Measurements from ENCODE around the gene CORO7.

Gene CORO7

GRCh38 chr16:4372001-4372577 is 44.3 kb downstream of the CORO7 start:
- TF ChIP-seq CTCF (IDR thresholded peaks at IDR 0.05) (no peak), ZFX (IDR thresholded peaks at IDR 0.05; ENCODE audit: borderline replicate concordance) (no peak)
- 0 out of 2 replicates have a peak overlapping the region, but pooled peaks have one; percentile 29 for H3K27ac ChIP-seq

GRCh38 chr16:4371357-4372000 is 44.9 kb downstream of the CORO7 start, which contains the start of gene VASN:
Gene VASN (plus strand): TSS chr16:4371848. CDS start chr16:4380878, 9,030 bp downstream.
- H3K27ac ChIP-seq: peak within 1 kb of the TSS; percentile 29; the same call in 1 of the 2 replicates
- no peak for TF ChIP-seq CTCF (IDR thresholded peaks at IDR 0.05)
- TF ChIP-seq ZFX (IDR thresholded peaks at IDR 0.05; ENCODE audit: borderline replicate concordance): no peak

- peak overlapping the region; percentile 29; the same call in 1 of the 2 replicates for H3K27ac ChIP-seq
- TF ChIP-seq CTCF (IDR thresholded peaks at IDR 0.05): no peak
- no peak for TF ChIP-seq ZFX (IDR thresholded peaks at IDR 0.05; ENCODE audit: borderline replicate concordance)
Observed at GRCh38 chr16:4370570-4371356, 45.6 kb downstream of the CORO7 start.

- no peak overlapping the region for H3K27ac ChIP-seq
- no peak for TF ChIP-seq ZFX (IDR thresholded peaks at IDR 0.05; ENCODE audit: borderline replicate concordance)
Observed at GRCh38 chr16:4370151-4370550, 46.2 kb downstream of the CORO7 start.

GRCh38 chr16:4369007-4369733 is 47.2 kb downstream of the CORO7 start:
- TF ChIP-seq ZFX (IDR thresholded peaks at IDR 0.05; ENCODE audit: borderline replicate concordance) (no peak), CTCF (IDR thresholded peaks at IDR 0.05) (no peak)
- peak overlapping the region; percentile 53 for H3K27ac ChIP-seq

GRCh38 chr16:4367393-4367856 is 49.0 kb downstream of the CORO7 start:
- H3K27ac ChIP-seq: no peak overlapping the region

More at GRCh38 chr16:4367393-4367856, 49.0 kb downstream of the CORO7 start:
- no peak for TF ChIP-seq ZFX (IDR thresholded peaks at IDR 0.05; ENCODE audit: borderline replicate concordance)
- TF ChIP-seq CTCF (IDR thresholded peaks at IDR 0.05): no peak
